Esophagus squamous epithelium (tissue), 4 donors: ENCODE data around the gene PRLHR.

Experiments used
- CTCF ChIP-seq, 6 experiments: fragments of 450-650 bp in 4 of 6; fragments of 200-600 bp in 2 of 6; sonication (generic) in 2 of 6; IDR thresholded peaks; one replicate each; pipeline ENCODE4 v1.5.1; 2016 to 2019; ENCODE audit warnings: antibody characterized with exemption in 6 of 6, mild to moderate bottlenecking in 4 of 6, moderate library complexity in 4 of 6
- POLR2A ChIP-seq, 4 donors: fragments of 450-650 bp; IDR thresholded peaks; one replicate each; pipeline ENCODE4 v1.6.1; 2017; ENCODE audit warnings: antibody characterized with exemption in 4 of 4, mild to moderate bottlenecking in 4 of 4, moderate library complexity in 3 of 4

GRCh38 chr10:118569882-118570252 lies 25.6 kb downstream of the PRLHR start:
- TF ChIP-seq POLR2A (IDR thresholded peaks at IDR 0.05), result no peak
- no peak for TF ChIP-seq CTCF (IDR thresholded peaks at IDR 0.05)
